GM12865 (cell line): Measurements from ENCODE around the gene CHST14.

ENCODE experiments used
- DNase-seq: peaks from one replicate; pipeline ENCODE4 v3.0.0; 2010; ENCODE audit warnings: low read depth
- H3K4me3 ChIP-seq: 2 replicates; pipeline ENCODE4 v1.5.1; 2011; ENCODE audit warnings: mild to moderate bottlenecking, low read depth, low read length, control low read depth
- CTCF ChIP-seq: IDR thresholded peaks from 2 replicates; pipeline ENCODE4 v1.5.1; 2011; ENCODE audit warnings: low read length, control low read depth, low read depth, inconsistent platforms; ENCODE audit not compliant: insufficient read depth; ENCODE audit errors: missing control alignments

The CHST14 gene

GRCh38 chr15:40489274-40490175, 18.7 kb downstream of the CHST14 start:
- no peak for TF ChIP-seq CTCF
- no peak overlapping the region for H3K4me3 ChIP-seq
- DNase-seq, result no peak

- no peak overlapping the region for H3K4me3 ChIP-seq
- peak; percentile 24 for DNase-seq
- no peak for TF ChIP-seq CTCF
Measured at GRCh38 chr15:40493089-40493840, 22.5 kb downstream of the CHST14 start.

GRCh38 chr15:40495516-40495915, 24.7 kb downstream of the CHST14 start:
- TF ChIP-seq CTCF, result no peak
- no peak for DNase-seq

GRCh38 chr15:40498418-40498817, 27.6 kb downstream of the CHST14 start:
- DNase-seq, result no peak
- no peak overlapping the region for H3K4me3 ChIP-seq
- TF ChIP-seq CTCF, result no peak

More at GRCh38 chr15:40495516-40495915, 24.7 kb downstream of the CHST14 start:
- H3K4me3 ChIP-seq, result no peak overlapping the region

- H3K4me3 ChIP-seq, result no peak overlapping the region
- TF ChIP-seq CTCF, result no peak
- DNase-seq, result no peak
Measured at GRCh38 chr15:40498891-40499290, 28.1 kb downstream of the CHST14 start.

GRCh38 chr15:40499931-40500330, 29.1 kb downstream of the CHST14 start:
- TF ChIP-seq CTCF, result no peak
- no peak overlapping the region for H3K4me3 ChIP-seq
- DNase-seq, result no peak
